Endometrial microvascular endothelial cells (primary cell): ENCODE results near the gene ITPR2. TPM values are rescaled to one million over a fixed set of nuclear protein-coding genes. Genes with fewer than 3 reads are reported as not detected.
"Not testable (repeated sequence)": the region's sequence is repeated elsewhere in the genome, so short reads cannot be mapped to it uniquely, and the experiment has no call there.

ENCODE experiments used
- in situ Hi-C: cut with HindIII; loops from 2 replicates; pipeline ENCODE4 v1.10.0; 2017; ENCODE audit warnings: low sequenced_read_pairs, low pct_unique_long_range_greater_than_20kb; ENCODE audit errors: inconsistent ontology term
- total RNA-seq: library from RNA; depleted of rRNA; stranded (reverse); fragments of >200 nt; gene quantifications from one replicate; pipeline ENCODE4 v1.2.3, GENCODE V29; 2015; ENCODE audit errors: inconsistent ontology term

ITPR2 gene
- total RNA-seq, 1 donor from 2014 or later = 34.6 TPM

DNA sequence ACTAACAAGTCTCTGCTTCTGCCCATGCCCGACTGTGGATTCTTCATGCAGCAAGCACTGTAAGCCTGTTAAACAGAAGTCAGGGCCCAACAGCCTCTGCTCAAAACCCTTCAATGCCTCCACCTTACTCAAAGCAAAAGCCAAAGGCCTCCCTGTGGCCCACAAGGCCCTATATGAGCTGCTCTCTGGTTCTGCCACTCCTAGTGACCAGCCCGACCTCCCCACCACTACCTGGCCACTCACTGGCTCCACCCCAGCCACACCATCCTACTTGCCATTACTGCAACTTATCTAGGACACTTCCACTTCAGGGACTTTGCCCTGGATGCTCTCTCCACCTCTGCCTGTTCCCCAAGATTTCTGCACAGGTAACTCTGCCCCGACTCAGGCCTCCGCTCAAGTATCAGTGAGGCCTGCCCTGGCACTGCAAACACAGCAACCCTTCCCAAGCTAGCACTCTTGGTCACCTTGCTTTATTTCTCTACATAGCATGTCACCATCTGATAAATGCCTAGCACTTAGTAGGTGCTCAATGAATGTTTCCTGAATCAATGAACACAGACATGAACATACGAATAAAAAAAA lies 88.9 kb downstream of the ITPR2 start:
- in situ Hi-C loops = no loop called here

DNA sequence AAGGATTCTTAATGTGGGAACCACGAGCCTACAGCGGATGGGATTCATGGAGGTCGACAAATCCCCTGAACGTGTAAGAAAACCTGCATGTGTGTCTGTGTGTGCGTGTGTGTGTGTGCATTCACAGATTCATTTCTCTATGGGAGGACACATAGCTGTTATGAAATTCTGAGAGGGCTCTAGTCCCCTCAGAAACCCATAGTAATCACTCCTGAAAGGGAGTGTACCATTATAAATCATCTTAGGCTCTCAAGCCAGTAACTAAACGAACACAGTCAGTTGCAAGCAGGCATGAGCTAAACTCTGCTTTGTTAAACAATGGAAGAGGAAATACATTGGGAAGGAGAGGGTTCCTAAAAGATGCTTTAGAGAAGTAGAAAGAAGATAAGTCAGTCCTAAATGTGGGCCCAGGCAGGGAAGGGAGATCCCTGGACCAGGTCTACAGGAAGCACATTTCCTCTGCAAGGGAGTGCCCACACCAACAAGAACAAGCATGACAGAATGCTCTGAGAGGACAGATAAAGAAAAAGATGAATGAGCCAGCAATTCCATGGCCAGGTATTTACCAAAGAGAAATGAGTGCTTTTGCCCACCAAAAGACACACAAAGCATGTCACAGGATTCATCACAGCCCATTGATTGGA lies 91.3 kb downstream of the ITPR2 start:
- in situ Hi-C loops = no loop called here

DNA sequence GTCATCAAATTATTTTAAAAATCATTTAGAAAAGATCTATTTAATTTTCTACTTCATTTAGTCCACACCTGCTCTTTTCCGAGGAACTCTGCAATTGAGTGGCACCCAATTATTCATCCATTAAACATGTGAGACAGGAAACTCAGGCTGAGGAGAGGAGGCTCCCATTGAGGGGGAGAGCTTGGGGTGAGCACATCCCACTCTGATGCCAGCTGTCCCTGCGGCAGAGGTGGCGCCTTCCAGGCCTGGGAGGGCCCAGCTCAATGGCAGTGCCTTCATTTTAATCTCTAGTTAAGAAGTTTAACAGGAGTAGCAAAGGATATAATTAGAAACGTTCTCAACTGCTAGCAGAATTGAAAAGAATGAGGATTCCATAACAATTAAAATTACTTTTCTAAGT lies 92.0 kb downstream of the ITPR2 start:
- in situ Hi-C loops = no loop called here

DNA sequence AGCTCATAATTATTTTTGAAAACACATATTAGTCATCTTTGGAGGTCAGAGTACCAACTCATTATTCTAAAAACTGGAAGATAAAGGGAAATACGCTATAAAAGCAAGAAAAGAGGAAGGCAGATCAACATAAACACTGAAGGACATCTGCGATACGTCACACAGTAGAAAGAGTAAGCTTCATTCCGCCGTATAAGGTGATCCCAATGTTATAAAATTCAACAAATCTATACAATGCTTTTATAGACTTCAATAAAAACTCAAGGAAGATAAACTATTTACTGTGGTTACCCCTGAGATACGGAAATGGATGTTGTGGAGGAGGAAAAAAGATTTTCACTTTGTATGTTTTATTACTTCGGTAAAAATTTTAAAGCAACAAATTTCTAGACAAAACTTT lies 92.6 kb downstream of the ITPR2 start:
- in situ Hi-C loops = no loop called here

DNA sequence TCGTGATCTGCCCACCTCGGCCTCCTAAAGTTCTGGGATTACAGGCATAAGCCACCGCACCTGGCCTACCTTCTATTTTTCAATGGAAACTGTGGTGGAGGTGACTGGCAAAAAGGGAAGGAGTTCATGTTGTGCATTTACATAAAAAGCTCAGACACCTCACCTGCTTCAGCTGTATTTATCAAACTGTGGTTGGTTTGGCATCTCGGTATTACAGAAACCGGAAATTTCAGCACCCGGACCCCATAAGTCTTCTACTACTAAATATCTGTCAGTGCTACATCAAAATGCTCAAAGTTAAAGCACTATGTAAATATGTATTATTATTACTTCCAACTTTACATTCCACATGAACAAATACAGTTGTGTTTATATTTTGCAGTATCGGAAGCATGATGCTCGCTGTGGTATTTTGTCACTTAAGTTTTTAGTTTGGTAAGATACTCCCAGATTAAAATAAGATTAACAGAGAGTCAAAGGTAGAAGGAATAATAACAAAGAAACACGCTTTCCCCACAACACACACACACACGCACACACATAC lies 95.4 kb downstream of the ITPR2 start:
- in situ Hi-C loops = no loop called here

DNA sequence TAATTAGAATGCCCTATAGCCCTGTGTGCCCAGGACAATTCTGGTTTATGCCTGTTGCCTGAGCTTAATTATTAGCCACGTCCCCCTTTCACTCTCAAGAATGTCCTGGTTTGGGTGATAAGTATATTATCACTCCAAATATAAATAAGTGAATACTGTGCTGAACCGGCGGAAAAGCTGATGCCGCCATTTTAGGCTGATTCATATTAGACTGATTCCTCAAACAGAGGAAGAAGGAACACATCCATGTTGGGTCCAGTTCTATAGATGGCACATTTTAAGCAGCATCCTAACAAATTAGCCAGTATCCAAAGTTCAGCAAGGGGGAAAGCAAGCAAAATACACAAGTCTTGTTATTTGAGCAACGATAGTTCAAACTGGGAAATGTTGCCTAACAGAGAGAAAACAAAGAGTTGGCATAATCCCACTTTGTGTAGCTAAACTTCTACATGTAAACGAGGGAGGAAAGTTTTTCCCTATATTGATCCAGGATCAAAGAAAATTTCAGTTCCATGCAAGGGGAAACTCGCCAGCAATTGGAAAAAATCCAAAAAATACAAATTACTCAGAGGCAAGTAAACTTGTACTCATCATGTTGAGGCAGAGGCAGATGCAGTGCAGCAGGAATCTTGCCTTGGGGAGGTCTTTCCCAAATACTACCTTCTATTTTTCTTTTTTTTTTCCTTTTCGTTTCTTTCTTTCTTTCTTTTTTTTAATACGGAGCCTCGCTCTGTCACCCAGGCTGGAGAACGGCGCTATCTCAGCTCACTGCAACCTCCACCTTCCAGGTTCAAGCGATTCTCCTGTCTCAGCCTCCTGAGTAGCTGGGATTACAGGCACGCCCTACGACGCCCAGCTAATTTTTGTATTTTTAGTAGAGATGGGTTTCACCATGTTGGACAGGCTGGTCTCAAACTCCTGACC lies 96.2 kb downstream of the ITPR2 start:
- in situ Hi-C loops = no loop called here

DNA sequence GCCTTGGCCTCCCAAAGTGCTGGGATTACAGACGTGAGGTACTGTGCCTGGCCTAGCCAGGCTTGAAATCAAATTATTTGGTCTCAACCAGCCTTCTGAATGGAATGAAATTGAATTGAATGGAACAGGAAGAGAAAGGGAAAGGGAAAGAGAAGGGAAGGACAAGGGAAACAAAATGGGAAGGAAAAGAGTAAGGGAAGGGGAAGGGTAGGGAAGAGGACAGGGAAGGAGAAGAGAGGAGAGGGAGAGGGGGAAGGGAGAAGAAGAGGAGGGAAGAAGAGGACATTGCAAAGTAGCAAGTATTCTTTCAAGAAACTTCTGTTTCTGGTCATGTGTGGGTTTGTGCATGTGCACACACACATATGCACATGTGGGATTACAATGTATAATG lies 97.8 kb downstream of the ITPR2 start:
- in situ Hi-C loops = no loop called here

DNA sequence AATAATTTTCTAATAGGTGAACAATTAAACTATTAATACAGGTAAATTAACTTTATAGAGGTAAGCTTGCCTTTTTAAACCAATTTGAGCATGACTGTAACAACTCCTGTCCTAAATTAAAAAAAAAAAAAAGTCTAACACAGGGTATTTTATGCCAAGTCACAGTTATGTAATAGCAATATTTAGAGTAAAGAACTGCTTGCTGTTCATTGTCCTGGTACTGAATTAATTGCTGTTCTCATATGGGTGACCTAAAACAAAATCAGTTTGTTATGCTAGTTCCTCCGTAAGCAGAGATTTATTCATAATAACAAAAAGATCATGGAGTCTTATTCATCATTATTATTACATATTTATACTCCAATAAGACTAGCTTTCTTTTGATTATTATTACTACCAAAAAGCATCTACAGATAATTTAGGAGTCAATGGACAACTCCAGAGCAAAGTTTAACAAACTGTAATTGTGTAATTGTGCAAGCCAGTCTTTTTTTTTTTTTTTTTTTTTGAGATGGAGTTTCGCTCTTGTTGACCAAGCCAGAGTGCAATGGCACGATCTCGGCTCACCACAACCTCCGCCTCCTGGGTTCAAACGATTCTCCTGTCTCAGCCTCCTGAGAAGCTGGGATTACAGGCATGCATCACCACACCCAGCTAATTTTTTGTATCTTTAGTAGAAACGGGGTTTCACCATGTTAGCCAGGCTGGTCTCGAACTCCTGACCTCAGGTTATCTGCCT lies 98.3 kb downstream of the ITPR2 start:
- in situ Hi-C loops = no loop called here

DNA sequence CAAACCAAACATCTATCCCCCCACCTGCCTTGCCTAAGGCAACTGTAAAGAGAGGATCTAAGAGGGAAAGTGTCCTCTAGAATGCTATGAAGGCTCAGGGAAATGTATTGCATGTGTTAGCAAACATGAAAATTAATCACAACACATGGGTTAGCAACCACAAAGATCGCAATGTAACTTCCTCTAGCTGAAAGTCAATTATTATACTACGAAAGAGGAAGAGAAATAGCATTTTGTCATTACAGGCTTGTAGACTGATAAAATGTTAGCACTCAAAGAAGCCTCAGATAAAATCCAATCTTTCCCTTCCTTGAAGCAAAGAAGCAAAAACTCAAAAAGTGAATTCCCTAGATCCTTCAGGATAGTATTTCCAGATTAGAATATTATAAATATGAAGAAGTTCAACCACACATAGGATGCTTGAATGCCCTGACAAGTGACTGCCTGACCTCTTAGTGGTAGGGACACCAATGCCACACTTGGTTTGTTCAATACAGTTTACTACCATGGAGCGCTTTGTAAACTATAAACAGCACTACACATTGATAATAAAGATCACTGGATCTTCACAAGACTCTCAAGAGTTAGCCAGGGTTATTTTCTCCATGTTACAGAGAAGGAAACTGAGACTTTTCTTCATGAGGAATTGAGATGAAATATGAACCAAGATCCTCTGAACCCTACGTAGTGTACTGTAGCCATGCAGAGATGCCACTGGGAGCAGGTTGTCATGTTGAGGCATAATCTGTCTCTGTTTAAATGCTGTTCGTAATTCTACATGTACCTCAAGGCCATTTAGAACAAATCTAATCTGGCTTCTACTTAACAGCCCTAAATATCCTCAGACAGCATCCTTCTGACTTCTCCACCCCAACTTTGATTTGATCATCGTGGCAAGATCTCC lies 100.7 kb downstream of the ITPR2 start:
- in situ Hi-C loops = no loop called here

DNA sequence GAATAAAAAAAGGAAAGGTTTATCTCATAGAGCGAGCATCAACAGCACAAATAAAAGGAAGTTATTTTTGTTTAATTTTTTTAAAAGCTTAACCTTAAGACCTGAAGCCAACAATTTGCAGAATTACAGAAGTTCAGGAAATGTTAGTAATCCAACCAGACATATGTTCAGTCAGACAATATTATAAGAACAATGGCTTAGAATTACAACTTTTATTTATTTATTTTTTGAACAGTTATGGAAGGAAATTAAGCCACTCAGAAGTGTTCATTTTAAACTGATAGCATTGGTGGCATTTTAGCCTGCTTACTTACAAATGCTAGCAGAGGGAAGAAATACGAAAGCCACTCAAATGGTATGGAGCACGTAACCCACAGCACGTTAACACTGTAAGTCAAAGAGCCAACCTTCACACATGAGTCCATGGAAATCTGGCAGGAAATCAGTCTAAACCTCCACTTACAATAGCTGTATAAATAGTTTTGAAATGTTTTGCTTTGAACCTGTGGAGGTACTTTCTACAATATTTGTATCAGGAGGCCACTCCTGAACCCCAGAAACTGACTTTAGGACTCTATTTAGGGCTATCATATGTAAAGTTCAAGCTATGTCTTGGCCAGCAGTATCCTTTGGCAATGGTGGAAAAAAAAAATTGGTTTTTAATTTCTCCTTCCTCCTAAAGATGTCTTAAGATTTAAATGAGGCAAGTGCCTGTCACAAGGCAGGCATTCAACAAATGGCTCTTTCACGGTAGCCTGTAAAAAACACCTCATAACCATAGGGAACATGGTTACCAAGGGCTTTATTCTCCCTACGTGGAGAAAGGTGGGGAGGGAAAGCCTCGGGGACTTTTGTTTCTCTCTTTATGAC lies 102.3 kb downstream of the ITPR2 start:
- in situ Hi-C loops = no loop called here

DNA sequence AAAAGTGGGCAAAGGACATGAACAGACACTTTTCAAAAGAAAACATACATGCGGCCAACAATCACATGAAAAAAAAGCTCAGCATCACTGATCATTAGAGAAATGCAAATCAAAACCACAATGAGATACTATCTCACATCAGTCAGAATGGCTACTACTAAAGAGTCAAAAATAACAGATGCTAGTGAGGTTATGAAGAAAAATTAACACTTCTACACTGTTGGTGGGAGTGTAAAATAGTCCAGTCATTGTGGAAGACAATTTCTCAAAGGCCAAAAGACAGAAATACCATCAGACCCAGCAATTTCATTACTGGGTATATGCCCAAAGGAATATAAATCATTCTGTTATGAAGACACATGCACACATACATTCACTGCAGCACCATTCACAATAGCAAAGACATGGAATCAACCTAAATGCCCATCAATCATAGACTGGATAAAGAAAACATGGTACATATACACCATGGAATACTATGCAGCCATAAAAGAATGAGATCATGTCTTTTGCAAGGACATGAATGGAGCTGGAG lies 103.8 kb downstream of the ITPR2 start:
- in situ Hi-C loops = not testable (repeated sequence)

DNA sequence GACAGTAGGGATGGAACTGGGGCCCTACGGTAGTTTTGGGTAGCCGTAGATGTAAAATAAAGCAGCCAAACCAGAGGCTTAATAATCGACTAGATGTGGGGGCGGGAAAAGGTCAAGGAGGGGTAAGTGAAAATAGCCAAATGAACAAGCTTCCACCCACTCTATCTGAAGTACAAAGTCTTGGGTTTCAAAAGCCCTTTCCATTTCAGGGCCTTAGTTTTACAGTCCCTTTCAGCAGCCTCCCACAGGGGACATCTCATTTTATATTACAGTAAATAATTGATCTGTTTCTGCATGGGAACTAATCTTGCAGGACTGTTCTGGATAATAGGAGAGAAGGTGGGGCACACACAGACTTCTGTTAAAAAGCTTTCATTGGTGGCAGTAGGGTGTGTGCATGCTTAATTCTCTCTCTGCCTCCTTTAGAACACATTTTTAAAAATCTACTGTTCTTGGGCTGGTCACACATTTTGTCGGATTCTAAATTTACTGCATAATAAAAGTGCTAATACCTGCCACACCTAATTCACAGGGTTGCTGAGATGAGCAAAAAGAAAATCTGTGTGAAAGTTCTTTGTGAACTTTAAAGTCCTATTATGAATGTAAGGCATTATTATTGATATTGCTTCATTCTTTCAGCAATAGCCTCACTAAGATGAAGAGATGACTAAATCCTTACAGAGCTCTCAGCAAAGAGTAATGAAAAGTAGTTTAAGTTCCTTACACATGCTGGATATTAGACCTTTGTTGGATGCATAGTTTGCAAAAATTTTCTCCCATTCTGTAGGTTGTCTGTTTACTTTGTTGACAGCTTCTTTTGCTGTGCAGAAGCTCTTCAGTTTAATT lies 104.6 kb downstream of the ITPR2 start:
- in situ Hi-C loops = no loop called here

DNA sequence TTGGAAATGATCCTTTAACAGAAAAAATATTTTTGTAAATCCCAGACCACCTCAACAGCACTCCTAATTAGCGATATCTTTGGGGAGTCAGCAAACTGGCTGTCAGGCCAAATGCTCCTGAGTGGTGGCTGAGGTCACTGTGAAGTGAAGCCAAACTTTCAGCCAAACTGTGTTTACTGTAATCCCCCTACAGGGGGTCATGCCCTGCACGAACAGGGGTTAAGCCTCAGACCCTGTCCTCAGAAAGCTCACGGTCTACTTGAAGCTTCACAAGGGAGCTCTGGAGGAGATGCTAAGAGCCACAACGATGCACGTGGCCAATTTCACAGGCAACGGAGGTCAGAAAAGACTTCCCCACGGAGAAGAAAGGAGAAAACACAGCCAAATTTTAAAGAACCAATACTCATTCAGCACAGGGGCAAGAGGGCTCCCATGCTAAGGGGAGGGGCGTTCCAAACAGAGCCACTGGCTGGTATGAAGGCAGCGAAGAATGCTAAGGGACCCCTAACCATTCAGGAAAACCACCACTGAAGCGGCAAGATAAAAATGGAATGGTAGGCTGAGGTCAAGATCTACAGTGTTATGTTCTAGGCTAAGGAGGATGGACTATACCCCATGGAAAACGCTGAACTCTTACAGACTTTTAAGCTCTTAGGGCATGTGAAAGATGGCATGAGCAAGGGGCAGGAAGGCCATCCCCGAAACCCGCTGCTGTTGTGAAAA lies 105.4 kb downstream of the ITPR2 start:
- in situ Hi-C loops = no loop called here

DNA sequence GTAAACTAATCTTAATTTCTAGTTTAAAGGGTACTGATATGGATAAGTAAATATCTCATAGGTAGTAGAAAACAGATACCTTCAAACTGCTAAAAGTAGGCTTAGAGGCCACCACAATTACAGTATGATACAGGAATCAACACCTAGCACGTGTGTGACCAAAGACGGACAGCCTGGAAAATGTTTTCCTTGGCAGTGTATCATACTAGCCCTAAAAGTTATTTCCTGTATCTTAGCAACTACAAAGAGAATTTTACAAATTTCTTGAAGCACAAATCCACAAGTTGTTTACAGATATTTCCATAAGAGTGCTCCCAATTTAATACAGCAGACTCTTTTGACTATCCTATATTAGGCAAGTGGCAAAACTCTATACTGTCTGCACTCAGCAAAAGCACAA lies 106.0 kb downstream of the ITPR2 start:
- in situ Hi-C loops = no loop called here

DNA sequence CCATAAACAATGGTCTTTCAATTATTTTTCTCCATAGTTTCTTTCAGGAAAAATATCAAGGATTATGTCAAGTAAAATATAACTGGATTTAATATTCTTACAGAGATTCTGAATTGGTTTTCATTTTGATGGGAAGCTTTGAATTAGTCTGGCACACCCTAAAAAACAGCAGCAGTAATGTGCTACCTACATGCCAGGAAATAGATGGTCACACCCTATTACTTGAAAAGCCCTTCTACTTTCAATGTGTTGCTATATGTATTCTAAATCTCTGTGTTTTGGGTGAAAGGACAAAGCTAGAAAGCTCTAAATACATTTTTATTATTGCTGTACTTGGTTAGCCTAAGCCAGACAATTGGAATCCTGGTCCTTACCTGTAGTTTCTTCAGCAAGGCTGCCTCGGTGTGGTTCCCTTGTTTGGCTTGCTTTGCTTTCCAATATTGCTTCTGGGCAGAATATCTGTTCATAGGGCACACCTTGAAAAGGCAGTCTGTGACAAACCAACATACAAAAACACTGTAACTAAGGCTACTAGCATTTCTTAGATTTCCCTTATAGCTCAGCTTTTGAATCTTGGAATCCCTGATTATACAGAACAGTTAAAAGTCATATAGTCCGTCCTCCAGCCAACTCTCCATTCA lies 107.6 kb downstream of the ITPR2 start:
- in situ Hi-C loops = no loop called here
